HG03280 (cell line): ENCODE data around the gene DNM3.

Experiments used
- ATAC-seq: cut with Tn5 transposase; IDR thresholded peaks from one replicate; pipeline ENCODE4 v1.9.1; 2021; ENCODE audit warnings: mild to moderate bottlenecking, moderate library complexity; ENCODE audit not compliant: unreplicated experiment

The DNM3 gene

DNA sequence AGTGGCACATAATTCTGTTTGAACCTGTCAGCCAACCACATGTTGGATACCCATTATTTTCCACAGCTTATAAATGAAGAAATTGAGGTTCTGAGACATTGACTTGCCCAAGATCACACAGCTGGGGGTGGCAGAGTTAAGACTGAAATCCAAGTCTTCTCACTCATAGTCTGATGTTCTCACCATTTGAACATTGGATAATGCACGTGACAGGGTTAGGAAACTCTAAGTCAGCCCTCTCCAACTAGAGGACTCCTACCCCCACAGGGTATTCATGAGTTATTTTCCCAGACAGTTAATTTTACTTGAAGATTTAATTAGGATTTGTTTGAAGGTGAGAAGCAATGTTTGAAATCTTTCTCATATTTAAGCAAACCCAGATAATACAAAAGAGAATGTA, 541.1 kb downstream of the DNM3 start:
- no peak for ATAC-seq

DNA sequence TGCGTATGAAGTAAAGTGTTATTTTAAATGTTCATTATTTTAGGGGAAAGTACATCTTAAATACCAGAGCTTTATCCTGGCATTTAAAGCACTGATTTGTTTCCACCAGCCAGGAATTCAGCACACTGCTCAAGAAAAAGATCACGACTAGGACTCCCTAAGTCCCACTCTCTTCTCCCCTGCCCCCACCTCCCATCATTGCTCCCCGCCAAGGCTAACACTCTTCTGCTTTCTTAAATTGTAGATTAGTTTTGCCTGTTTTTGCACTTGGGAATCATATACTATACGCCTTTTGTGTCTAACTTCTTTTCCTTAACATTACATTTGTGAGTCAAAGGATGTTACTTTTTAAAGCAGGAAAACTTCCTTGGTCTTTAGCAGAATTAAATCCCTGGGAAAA, 541.7 kb downstream of the DNM3 start:
- no peak for ATAC-seq

DNA sequence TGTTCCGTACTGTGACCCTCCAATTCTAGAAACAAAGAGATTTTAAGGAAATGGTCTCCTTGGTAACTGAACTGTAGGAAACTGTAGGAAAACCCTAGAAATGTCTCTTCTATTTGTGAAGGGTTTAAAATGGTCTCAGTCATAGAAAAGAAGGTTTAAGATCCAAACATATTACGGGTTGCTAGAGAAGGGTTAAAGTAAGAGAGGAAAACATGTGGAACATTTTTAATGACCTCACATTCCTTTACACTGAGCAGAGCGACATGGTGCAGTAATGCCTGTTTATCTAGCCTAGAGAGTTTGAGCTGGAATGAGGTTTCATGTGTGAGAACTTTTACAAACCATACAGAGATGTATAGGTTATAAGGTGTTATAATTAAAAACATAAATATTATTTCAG, 542.2 kb downstream of the DNM3 start:
- no peak for ATAC-seq

DNA sequence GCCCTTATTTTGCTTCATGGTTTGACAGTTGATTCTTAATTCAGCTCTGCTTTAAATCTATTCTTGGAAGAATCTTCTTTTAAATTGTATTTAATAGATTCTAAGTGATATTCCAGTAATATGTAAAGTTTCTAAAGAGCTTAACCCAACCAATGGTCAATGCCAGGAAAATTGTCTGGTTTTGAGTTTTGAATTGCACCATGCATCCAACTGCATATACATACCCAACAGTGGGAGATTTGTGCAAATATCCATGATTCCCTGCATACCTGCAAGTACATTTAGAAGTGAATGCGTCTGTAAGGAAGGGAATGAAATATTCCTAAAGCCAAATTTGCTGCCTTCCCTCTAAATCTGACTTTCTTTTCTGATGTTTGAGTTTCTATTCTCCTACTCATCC, 543.4 kb downstream of the DNM3 start:
- no peak for ATAC-seq

DNA sequence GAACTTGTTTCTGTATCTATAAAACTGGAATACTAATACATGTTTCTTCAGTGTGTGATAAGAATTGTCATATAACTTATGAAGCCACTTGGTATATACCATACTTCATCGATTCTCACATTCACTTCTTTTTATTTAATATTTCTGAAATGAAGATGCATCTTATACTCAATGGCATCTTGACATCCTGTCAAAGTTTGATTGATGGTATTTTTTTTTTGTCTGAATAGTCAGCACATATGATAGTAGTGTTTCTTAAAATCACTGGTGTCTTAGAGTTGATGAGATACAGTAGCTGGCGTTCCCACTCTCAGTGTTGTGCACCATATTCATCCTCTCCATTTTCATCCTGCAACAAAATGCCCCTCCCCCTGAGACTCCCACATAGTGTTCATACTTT, 544.7 kb downstream of the DNM3 start:
- ATAC-seq, result no peak

DNA sequence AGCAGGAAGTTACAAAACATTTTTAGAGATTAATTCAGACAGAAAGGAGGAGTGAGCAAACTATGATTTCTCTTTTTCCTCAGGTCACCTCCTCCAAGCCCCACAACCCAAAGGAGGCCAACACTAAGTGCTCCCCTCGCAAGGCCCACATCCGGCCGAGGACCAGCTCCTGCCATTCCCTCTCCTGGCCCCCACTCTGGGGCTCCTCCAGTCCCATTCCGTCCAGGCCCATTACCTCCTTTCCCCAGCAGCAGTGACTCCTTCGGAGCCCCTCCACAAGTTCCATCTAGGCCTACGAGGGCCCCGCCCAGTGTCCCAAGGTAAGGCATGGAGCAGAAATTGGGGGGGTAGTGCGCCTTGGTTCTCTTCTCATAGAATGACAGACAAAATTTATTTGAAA, 547.2 kb downstream of the DNM3 start:
- ATAC-seq, result no peak

DNA sequence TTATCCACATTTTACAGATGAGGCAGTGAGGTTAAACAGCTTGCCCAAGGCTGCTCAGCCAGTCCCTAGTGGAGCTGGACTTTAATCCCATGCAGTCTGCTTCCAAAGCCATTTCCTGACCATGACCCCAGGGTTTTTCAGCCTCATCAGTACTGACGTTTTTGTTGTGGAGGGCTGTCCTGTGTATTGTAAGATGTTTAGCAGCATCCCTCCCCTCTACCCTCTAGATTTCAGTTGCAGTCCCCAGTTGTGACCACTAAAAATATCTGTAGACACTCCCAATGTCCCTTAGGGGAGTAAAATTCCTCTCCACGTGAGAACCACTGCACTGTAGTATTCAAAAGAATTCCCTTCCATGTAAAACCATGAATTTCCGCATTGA, 549.0 kb downstream of the DNM3 start:
- ATAC-seq, result no peak

DNA sequence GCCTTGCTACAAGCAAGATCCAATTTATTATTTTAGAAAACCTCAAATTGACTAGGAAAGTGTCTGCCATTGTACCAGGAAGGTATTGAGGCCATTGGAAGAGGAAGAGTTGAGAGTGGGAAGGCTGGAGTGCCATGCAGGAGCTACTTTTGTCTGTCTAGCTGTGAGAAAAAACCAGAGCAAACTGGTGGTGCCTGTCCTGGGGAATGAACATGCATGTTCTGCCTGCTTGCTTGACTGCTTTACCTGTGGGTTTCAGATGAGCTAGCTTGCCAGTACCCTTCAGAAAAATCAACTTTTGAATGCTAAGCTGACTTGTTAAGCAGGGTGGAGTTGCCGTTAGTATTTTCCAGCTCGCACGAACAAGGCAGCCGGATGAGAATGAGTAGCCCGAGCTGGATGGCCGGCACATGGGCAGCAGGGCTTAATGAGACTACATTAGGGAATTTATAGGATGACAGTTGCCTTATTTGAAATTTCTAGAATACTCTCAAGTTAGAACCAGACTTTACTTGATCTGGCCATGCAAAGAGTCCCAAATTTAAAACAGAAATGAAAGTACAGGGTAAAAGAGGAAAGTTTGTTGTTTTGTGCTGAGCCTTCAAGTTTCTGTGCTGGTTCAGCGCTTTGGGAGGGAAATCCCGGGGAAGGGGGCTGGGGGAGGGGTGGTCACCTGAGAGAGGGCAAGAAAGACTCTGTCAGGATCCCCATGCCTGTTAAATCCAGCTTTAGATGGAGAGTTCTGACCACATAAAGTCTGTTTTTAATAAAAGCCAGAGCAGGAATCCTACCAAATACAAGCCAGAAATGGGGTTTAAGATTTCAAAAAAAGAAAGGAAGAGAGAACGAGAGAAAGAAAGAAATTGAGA, 549.6 kb downstream of the DNM3 start:
- ATAC-seq, result peak; percentile 42

DNA sequence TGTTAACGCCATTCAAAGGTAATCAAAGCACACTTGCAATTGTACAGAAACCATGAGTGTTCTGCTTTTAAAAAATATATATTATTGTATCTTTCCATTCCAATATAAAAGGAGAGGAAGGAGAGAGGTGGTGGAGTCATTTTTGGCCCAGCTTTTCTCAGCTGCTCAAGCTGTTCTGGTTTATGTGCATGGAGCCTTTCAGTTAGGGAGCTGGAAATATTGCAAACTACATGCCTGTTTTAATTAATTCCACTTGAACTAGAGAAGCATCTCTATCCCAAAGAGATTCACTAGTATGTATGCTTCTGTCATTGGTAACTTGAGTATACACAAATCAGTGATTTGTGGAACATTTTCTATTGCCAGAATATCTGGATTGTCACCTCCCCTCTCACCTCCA, 550.7 kb downstream of the DNM3 start:
- no peak for ATAC-seq

DNA sequence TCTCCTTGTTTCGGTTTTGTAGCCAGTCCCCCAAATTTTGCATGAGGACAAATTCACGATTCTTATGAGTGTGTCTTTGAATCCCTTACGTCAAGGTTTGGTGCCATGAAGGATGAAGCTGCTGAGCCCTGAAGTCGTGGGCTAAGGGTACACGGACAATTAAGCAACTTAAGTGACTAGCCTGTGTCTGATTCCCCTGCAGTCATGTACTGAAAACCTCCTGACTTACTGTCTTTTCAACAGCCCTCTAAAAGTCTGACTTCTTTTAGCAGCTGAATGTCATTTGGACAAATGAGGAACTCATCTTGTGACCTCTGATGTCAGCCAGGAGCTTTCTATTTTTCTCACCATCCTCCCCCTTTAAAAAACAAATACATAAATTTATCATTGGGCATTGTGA, 552.1 kb downstream of the DNM3 start:
- ATAC-seq, result no peak

DNA sequence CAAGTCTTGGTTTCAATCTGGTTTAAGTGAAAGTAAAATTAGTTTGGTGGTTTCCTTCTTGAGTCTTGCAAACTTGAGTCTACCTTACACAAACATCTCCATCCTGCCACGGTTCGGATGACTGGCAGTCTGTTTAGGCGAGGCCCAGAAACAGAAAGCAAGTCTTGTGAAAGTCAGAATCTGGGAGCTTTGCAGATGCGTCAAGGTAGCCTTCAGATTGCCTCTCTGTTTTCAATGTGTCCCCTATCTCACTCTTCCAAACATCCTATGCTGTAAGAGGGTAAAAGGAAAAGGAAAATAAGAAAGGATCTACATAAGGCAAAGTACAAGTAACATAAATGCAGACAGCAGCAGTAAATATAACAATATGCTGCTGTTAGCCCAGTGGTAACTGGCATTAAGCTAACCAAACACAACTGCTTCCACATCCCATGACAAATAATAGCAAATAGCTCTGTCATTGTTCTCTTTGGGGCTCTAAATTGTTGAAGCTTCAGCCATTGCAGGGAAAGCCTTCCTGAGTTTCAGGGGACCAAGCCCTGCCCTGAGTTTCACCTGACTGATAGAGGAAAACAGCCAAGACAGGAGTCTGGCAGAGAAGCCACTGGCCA, 552.9 kb downstream of the DNM3 start:
- ATAC-seq, result peak; percentile 81

DNA sequence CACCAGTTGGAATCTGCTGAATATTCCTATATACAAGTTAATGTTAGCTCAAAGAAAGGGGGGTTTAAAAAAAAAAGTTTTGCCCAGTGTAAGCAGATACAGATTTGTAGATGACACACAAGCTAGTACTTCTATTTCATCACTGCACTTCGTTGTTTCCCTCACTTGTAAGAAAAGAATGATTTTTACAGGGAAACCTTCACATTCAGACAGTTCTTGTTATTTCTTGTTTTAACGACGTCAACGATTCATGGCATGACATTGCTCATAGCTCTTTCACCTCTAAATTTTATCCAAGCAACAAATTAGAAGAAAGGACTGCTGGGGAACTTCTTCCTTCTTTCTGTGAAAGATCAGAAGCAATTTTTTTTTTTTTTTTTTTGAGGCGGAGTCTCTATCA, 553.5 kb downstream of the DNM3 start:
- no peak for ATAC-seq

DNA sequence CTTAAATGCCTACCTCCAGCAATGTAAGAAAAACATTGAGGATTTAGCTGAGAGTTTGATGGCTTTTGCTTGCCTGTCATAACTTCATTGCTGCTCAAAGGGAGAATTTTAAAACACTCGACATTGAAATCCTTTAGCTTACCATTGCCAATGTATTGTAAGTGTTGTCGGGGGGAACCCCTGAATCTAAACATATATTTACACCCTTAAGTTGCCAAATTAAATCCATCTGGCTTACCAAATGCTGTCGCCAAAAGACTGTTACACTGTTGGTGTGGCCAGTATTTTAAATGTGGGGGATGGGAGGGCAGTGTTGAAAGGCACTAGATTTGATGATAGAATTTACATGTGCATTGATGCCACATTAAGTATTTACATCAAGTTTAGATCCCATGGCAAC, 554.3 kb downstream of the DNM3 start:
- ATAC-seq, result no peak

DNA sequence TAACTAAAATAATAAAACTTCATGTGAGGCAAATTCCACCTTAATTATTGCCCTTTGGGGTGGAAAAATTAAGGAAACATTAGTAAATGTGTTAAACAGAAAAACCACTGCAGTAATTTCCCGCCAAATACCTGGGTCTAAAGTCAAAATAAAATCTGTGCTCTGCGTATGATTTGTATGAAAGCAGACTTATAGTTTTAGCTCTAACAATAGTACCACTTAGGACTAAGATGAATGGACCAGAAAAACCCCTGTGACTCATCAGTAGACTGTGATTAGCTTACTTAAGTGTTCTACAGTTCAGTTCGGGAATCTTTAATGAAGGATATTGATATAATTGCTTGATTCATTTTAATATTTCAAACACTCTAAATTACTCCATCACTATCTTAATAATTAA, 555.9 kb downstream of the DNM3 start:
- no peak for ATAC-seq

DNA sequence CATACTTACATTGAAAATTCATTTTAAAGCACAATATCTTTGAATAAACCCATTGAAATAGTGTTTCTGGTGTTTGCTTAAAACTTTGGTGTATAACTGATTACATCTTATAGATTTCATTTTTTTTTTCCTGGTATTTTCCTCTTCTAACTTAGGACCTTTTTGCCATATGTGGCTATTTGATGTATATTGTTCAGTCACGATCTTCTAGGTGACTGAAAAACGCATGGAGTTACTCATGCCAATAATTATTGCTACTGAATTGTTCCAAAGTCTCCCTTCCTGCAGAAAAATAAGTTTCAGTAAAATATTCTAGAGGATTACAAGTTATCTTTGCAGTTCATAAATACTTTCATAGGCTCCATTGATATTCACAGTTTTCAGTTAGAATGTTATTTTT, 556.3 kb downstream of the DNM3 start:
- ATAC-seq, result no peak

DNA sequence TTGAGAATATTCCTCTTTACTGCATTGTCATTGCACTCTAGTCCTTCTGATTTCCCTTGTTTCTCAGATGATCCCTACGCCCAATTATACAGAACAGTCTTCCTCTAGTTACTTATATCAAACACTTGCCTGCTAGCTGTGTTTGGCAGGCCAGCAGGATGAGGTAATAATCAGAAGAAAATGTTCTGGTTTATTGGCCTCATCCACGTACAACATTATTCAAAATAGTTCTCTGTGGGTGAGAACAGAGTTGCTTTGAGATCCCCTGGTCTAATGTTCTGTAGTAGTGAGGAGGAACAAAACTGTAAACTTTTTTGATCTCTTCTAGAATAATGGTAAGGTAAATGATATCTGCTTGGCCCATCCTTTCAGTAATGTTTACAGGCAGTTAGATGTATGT, 556.9 kb downstream of the DNM3 start:
- ATAC-seq, result no peak

DNA sequence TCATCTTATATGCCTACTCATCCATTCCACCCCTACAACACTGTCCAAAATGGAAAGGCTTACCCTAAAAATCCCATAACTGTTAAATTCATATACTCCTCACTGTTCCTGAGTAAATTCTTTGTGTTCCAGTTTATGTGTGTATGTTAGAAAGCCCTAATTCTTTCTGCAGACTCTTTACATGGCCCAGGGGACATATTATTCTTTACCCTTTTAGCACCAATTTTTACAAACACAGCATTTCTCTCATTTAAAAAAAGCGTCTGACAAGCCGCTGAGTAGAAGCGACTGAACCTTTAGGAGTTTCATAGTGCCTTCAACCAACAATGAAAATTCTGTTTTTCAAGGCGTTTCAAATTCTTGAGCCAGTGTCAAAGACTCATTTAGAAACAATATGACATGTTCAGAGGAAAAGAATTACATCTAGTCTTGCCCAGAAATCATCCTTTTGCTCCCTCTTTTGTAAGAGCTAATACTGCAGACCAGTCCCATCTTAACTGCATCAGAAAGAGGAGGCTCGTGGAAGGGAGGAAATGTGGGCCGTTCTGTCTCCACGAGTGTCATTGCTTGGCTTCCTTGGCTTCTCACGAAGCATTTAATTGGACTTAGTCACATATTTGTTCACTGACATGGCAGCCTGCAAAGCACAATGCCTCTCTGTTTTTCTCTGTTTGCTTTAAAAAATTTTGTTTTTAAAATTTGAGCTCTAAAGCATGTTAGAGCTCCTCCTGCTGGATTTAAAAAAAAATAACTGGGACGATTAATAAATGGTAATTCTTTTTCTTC, 557.9 kb downstream of the DNM3 start:
- ATAC-seq, result no peak

DNA sequence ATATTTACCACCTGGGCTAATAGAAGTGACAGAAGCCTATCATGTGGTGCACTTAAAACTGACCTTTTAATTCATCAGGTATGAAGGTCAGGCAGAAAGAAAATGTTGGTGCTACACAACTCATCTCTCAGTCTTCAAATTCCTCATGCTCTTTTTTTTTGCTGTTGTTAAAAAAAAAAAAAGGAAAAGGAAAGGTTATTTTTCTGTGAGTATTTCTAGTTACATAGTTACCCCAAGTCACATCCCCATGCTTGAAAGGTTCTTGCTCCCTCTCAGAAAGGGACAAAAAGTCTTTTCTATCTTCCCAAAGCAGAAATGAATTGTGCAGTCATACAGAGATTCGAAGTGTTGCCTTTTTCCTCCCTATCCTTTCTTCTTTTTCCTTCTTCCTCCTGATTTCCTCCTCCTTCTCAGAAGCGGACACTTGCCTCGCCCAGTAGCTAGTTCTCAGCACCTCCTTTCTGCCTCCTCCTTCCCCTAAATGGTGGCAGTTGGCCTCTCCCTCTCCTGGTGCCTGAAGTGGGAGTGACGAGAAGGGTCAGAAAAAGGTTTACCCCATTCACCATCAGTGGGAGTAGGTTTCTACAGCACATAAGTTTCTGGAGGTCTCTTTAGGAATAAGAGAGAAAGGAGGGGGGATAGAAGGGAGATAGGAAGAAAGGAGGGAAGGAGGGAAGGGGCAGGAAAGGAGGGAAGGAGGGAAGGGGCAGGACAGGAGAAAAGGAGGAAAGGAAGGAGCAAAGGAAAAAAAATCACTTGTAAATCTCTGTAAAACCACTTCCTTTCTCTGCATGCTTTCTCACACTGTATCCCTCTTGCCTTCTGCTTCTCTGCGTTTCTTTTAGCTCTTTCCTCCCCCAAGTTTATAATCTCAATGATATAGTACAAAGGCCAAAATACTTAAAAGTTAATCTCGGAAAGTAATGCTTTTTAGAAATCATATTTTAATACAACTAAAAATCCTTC, 558.7 kb downstream of the DNM3 start:
- ATAC-seq, result no peak

DNA sequence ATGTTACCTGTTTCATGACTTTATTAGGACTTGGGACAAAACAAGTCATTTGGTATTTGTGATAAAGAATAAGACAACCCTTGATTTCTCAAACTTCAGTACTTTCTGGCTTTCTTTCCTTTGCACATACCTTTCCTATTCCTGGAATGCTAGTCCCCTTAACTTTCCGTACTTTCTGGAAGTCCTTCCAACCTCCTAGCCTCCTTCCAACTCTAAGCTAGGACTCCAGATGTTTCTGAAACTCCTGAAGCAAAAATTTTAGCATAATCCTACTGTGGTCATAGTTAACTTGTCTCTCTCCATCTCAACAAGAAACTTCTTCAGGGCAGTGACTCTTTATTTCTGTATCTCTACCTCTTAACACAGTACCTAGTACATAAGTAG, 559.4 kb downstream of the DNM3 start:
- ATAC-seq, result no peak

DNA sequence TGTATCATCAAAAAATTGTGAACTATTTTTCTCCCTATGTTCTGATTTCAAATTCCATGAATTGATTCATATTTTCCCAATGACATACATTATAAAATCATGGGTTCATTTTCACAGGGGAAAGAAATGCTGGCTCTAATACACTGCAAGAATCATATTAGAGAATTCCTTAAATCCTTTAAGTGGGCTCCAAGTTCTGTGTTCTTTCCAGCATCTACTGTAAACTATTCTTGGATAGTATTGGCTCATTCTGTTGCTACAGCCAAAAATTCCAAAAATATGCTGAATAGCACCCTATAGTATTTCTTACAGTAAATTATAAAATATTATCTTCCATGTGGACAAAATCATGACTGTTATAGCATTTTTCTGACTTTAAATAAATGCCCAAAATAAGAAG, 560.2 kb downstream of the DNM3 start:
- no peak for ATAC-seq

DNA sequence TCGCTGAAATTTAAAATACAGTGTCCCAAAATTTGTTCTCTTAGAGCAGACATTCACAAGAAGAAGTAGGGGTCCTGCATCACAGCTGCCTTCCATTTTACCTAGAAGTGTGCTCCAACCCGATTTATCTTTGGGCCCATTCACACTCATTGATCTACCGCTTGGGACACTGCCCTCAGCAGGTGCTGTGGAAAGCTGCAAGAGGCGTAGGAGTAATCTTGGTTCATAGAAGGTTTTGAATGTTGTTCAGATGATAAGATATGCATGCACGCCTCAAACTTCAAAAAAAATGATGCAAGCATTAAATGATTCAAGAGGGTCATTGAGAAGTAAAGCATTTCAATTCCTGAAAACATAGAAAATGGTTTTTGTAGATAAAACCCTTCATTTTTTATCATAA, 560.6 kb downstream of the DNM3 start:
- ATAC-seq, result no peak
